Measurements from ENCODE around the gene ERF.
A peak's percentile ranks its signal among the peaks of the same experiment; 100 is the strongest.

ERF gene

GRCh38 chr19:42254089-42254849 is 659 bp downstream of the ERF start:
- DNase-seq (ENCODE audit: low read depth, low spot score): no peak

DNA sequence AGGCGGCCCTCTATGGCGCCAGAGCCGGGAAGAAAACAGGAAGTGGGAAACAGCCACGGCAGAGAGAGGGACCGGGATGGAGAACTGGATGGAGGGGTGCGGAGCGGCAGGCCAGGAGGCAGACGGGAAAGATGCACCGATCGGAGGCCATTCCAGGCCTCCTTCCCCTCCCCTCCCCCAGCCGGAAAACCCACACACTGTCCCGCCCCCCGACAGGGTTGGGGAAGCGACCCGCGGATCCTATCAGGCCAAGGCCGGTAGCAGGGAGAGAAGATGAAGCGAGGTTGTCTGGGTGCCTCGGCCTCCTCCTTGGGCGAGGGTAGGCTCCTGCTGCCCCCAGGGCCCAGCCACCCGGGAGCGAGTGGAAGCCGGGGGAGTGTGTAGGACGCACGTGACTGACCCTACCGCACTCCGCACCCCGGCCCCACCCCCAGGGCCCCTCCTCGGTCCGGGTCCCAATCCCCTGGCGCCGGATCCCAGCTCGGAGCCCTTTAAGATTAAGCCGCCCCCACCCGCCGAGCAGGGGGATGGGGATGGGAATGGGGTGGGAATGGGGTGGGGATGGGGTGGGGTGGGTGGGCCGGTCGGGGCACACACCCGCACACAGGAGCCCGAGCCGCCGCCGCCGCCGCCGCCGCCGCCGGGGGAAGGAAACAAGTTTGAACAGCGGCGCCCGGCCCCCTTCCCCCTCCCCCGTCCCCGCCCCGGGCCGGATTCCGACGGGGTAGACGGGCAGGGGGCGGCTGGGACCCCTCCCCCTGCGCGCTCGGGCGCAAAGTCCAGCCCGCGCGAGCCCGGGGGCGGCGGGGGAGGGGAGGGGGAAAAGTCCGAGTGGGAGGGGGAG is 1.5 kb downstream of the ERF start:
- DNase-seq (ENCODE audit: low read depth, low spot score): no peak

GRCh38 chr19:42252365-42253244 is 2.3 kb downstream of the ERF start:
- no peak for DNase-seq (ENCODE audit: low read depth, low spot score)

DNA sequence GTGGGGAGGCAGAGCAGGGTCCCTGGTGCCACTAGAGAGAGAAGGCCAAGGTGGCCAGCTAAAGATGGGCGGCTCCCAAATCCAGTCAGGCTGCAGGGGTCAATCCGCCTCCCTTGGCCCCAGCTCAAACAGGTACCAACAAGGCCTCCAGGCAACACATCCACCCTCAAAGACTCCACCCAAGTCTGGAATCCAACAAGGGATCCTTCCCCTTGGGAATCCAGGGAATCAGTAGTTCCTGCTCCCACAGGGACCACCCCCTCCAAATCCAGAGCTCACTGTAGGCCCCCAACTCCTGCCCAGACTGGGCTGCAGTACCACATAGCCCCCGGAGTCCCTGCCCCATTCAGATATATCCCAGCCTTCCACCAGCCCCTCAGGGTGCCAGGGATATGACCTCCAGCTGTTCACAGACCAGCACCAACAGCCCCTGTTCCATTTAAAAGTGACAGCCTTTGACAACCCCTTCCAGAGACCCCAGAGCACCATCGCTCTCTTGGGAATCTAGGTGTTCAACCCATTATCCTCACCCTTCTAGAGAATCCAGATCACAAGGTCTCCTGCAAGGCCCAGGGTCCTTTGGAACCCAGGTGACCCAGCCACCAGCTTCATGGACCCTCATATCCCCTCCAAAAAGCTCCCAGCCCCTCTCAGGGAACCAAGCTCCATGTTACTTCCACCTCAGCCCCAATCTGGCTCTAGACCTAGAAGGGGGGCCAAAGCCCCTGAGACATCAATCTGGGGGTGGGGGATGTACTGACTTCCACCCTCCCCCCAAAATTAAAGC is 3.2 kb downstream of the ERF start:
- DNase-seq (ENCODE audit: low read depth, low spot score): no peak

- DNase-seq (ENCODE audit: low read depth, low spot score): no peak
These were observed 4.0 kb downstream of the ERF start for GRCh38 chr19:42250666-42251531.

GRCh38 chr19:42250183-42250665 is 4.7 kb downstream of the ERF start:
- DNase-seq (ENCODE audit: low read depth, low spot score): no peak

DNA sequence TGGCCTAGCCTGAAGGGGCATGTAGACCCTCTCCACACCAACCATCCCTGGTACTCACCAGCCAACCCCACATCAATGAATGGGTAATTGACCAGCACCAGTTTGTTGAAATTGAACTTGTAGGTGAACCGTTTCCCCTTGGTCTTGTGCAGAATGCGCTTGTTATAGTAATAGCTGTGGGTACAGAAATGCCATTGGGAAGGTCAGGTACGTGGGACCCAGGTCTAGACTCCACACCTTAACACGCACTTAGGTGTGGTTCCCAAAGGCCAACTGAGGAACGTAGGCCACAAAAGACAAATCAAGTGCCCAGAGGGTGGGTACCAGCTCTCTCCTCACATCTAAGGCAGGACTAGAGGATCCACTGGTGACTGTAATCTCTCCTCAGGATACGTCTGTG is 5.2 kb downstream of the ERF start:
- DNase-seq (ENCODE audit: low read depth, low spot score): no peak

- DNase-seq (ENCODE audit: low read depth, low spot score): no peak
These were observed 5.7 kb downstream of the ERF start for GRCh38 chr19:42249149-42249750.

DNA sequence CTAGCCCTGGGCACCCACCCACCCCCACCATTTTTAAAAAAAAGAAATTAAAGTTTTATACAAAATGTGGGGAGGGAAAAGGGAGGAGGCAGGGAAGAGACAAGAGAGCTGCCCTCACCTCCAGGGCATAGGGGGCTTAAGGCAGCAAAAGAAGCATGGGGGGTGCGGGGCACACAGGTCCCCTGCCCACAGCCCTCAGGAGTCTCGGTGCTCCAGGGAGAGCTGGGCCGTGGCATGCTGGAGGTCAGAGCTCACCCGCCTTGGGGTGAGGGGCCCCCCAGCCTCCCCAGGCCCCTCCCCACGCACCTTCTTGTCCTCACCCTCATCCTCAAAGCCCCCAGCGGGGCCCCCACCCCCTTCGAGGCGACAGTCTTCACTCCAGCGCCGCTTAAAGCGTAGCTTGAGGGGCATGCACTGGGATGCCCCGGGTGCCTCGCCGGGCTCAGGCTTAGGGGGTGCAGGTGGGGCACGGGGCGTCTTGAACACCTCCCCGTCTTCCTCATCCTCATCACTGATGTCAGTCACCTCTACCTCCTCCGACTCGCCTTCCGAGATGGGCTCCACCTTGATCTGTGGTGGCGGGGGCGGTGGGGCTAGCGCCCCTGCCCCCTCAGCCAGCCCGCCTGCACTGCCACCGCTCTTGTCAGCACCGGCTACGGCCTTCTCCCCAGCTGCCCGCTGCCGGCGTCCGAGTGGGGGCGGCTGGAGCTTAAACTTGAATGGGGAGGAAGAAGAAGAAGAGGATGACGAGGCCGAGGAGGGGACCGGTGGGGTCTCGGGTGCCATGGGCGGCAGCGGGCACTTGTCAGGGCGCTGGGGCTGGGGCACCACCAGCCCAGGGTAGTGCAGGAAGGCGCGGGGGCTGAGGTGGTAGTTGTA is 6.4 kb downstream of the ERF start:
- DNase-seq (ENCODE audit: low read depth, low spot score): no peak

- DNase-seq (ENCODE audit: low read depth, low spot score): no peak
These were observed 7.2 kb downstream of the ERF start for GRCh38 chr19:42247640-42248199.

DNA sequence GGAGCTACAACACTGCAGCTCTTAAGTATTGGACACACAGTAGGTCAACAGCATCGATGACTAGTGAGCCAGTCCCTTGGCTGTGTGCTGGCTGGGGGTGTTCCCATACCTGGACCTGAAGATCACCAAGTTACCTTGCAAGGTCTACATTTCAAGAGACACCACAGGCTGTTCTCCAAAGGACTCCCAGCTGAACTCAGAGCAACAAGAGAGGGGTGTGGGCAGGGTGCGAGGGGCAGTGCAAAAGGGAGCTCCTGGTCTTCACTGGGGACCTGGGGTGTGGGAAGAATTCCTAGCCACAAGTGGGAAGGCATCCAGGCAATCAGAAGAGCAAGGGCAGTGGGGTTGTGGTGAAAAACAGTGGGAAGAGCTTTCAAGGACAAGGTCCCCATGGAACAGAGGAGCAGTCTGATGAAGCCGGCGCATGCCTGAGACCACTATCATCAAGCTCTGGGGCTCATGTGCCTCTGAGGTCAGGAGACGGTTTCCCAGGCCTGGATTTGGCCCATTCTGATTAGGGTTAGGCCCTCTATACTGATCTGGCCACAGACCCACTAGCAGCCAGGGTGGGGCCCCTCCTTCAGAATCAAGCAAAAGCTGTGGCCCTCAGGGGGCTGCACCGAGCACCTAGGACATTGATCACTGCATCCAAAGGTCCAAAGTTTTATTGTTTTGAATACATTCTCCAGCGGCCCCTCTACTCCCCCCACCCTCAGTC is 7.8 kb downstream of the ERF start:
- DNase-seq (ENCODE audit: low read depth, low spot score): no peak

DNA sequence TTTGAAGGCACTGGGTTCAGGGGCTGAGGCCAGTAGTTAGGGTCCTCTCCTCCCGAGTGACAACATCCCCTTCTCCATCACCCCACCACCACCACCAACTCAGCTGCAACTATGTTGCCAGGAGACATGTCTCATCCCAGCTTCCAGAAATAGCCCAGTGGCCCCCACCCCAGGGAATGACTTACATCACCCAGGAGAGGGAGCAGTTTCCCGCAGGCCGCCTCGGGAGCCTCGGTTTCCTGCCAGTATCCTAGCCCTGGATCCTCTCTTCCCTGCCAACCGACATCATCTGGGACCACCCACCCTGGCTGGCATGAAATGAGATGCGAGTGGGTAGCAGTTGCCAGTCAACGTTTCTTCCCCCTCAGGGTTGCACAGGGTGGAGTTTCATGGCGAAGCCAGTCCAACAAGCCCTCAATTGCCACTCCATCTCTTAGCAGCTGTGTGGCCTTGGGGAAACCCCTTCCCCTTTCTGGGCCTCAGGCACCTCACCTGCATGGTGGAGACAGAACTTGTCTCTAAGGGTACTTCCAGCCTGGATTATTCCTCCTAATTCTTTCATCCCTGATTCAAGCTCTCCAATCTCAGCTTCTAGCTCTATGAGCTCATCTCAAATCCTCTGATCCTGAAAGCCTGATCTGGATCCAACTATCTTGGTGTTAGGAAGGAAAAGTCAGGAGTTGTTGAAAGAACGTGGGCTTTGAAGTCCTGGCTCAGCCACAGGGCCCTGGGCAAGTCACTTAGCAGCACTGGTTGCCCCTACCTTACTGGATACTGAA is 8.6 kb downstream of the ERF start:
- no peak for DNase-seq (ENCODE audit: low read depth, low spot score)

DNA sequence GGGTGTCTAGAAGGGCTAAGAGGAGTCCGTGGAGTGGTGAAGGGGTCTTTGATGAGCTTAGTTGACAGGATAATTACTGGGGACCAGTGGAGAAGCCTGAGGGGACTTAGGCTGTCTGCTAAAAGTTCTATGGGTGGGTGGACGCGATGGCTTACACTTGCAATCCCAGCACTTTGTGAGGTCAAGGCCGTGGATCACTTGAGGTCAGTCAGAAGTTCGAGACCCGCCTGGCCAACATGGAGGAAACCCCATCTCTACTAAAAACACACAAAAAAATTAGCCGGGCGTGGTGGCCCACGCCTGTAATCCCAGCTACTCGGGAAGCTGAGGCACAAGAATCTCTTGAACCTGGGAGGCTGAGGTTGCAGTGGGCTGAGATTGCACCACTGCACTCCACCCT is 9.7 kb downstream of the ERF start:
- no peak for DNase-seq (ENCODE audit: low read depth, low spot score)

- peak; percentile 89 for DNase-seq (ENCODE audit: low read depth, low spot score)
These were observed 10.3 kb downstream of the ERF start for GRCh38 chr19:42244347-42245220.

DNA sequence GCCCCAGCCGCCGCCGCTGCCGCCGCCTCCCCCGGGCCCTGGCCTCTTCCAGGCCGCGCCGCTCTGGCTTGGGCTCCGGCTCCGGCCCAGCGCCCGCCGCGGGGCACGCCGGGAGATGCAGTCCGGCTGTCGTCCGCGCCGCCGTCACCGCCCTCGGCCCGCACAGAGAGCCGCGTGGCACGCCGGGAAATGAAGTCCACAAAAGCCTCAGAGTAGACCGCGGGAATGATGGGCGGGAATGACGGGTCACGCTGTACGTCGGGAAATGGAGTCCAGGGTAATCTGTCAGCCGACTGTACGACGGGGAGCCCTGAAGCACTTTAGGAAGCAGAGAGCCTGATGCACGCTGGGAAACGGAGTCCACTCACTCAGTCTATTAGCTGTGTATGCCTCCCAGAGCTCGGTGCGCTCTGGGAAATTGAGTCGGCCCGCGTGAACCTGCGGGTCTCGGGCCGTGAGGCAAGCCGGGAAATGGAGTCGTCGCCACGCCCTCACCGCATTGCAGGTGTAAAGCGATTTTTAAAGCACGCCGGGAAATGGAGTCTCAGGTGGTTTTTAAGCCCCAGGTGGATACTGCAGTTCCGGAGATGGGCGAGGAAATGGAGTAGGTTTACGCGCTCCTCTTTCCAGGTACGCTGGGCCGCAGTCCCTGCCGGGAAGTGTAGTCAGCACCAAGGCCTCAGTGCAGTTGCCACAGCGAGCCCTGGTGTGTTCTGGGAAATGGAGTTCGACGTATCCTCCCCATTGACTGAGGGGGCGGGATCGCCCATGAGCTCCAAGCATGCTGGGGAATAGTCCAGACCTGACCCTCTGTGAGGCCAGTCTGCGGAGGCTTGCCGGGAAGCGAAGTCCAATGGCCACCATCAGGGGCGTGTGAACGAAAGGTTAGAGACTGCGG is 12.2 kb downstream of the ERF start, which contains the start of gene GSK3A:
GSK3A (minus strand) TSS at position 91 of the 898 bp plus-strand sequence. CDS start 137 bp downstream, outside the sequence.
- DNase-seq (ENCODE audit: low read depth, low spot score): peak; percentile 96

Data from smooth muscle cell of the brain vasculature (primary cell).